ENCODE results near the gene LAS1L.

The LAS1L gene

GRCh38 chrX:65463550-65463949 is 71.0 kb downstream of the LAS1L start:
- H3K36me3 ChIP-seq (ENCODE audit: control insufficient read depth in 2 of 2, insufficient read depth in 1 of 2, low read length in 2 of 2), result no peaks in the 10 kb centered on the region
- CTCF ChIA-PET, result interaction anchor here (0.6 kb wide), 1 partner anchor 394 kb away, joined by 3 read pairs; no protein-coding TSS in a partner anchor
- H3K27ac ChIP-seq (ENCODE audit: extremely low read depth, low read depth, low read length), result no peak overlapping the region
- H3K4me1 ChIP-seq (ENCODE audit: control insufficient read depth, insufficient read depth, low read length), result no peaks in the 10 kb centered on the region
- TF ChIP-seq, protein P1, sequence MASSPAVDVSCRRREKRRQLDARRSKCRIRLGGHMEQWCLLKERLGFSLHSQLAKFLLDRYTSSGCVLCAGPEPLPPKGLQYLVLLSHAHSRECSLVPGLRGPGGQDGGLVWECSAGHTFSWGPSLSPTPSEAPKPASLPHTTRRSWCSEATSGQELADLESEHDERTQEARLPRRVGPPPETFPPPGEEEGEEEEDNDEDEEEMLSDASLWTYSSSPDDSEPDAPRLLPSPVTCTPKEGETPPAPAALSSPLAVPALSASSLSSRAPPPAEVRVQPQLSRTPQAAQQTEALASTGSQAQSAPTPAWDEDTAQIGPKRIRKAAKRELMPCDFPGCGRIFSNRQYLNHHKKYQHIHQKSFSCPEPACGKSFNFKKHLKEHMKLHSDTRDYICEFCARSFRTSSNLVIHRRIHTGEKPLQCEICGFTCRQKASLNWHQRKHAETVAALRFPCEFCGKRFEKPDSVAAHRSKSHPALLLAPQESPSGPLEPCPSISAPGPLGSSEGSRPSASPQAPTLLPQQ (tag by site-specific recombination; IDR thresholded peaks at IDR 0.05), result no peak
- peak; percentile 77 for TF ChIP-seq GLIS1 (tag by site-specific recombination; IDR thresholded peaks at IDR 0.05)
- H3K9me3 ChIP-seq (ENCODE audit: control insufficient read depth, insufficient read depth, low read depth, low read length), result no peaks in the 10 kb centered on the region; the same call in 1 of the 2 replicates
- no peak overlapping the region for H3K4me3 ChIP-seq (ENCODE audit: low read depth, low read length)
- POLR2A ChIA-PET, result interaction anchor here (1.2 to 1.3 kb wide), 2 partner anchors 18 to 71 kb away, joined by 3 to 4 read pairs; partner anchors contain the start of gene LAS1L

Data from HEK293 (cell line).